GM12873 (cell line): Measurements from ENCODE around the gene PRKAG2.
A peak's percentile ranks its signal among the peaks of the same experiment; 100 is the strongest.

Source experiments
- CTCF ChIP-seq: IDR thresholded peaks from 2 replicates; pipeline ENCODE4 v1.5.1; 2012; ENCODE audit warnings: low read depth, mild to moderate bottlenecking, moderate library complexity, low read length, control low read depth; ENCODE audit not compliant: insufficient read depth; ENCODE audit errors: missing control alignments

PRKAG2 gene

GRCh38 chr7:151866028-151866427 is 10.9 kb downstream of the PRKAG2 start:
- TF ChIP-seq CTCF = no peak

- no peak for TF ChIP-seq CTCF
These were observed 11.7 kb downstream of the PRKAG2 start for GRCh38 chr7:151865070-151865670.

GRCh38 chr7:151864561-151864960 is 12.4 kb downstream of the PRKAG2 start:
- TF ChIP-seq CTCF = no peak

GRCh38 chr7:151864081-151864480 is 12.8 kb downstream of the PRKAG2 start:
- TF ChIP-seq CTCF = no peak

GRCh38 chr7:151863386-151864079 is 13.4 kb downstream of the PRKAG2 start:
- peak; percentile 28 for TF ChIP-seq CTCF

GRCh38 chr7:151862606-151863381 is 14.1 kb downstream of the PRKAG2 start:
- no peak for TF ChIP-seq CTCF

- no peak for TF ChIP-seq CTCF
These were observed 15.0 kb downstream of the PRKAG2 start for GRCh38 chr7:151861881-151862280.
